OCI-LY3 (cell line): Measurements from ENCODE around the gene HRCT1.

Source experiments
- EZH2phosphoT487 ChIP-seq: fragments of 200-600 bp; shearing (Covaris generic); IDR thresholded peaks from 2 replicates; pipeline ENCODE4 v1.6.1; 2018; ENCODE audit warnings: antibody characterized with exemption, mixed run types, low read depth
- TF ChIP-seq, protein P1 (sequence below): fragments of 200-600, 300-600 bp; sonication (generic); IDR thresholded peaks from 2 replicates; pipeline ENCODE4 v1.5.1; 2014; ENCODE audit warnings: antibody characterized with exemption, low read length, low read depth

DNA sequence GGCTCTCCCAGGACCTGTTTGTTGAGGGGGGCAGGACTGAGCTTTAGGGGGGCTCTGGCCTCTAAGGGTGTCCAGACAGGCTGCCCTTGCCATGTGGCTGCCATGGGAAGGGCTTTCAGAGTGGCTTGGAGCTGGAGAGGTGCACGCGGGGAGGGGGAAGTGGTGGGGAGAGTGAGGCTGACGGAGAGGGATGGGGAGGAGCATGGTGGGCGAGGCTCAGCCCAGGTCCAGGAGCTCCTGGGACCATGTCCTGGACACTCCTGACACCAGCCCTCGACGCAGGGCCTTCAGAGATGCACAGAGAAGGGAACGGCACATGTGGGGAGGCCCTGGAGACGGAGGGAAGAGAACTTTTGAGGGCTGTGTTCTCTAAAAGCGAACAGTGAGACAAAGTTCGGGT lies 5.7 kb downstream of the HRCT1 start:
- TF ChIP-seq, protein P1, sequence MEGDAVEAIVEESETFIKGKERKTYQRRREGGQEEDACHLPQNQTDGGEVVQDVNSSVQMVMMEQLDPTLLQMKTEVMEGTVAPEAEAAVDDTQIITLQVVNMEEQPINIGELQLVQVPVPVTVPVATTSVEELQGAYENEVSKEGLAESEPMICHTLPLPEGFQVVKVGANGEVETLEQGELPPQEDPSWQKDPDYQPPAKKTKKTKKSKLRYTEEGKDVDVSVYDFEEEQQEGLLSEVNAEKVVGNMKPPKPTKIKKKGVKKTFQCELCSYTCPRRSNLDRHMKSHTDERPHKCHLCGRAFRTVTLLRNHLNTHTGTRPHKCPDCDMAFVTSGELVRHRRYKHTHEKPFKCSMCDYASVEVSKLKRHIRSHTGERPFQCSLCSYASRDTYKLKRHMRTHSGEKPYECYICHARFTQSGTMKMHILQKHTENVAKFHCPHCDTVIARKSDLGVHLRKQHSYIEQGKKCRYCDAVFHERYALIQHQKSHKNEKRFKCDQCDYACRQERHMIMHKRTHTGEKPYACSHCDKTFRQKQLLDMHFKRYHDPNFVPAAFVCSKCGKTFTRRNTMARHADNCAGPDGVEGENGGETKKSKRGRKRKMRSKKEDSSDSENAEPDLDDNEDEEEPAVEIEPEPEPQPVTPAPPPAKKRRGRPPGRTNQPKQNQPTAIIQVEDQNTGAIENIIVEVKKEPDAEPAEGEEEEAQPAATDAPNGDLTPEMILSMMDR = no peak
- TF ChIP-seq EZH2phosphoT487 = no peak
